HS-5 (cell line): ENCODE data around the gene PLPP6.

Source experiments
- DNase-seq: peaks from one replicate; pipeline ENCODE4 v3.0.0-alpha.2; 2012; ENCODE audit warnings: low read depth

PLPP6 gene

GRCh38 chr9:4700091-4700490 is 38.0 kb downstream of the PLPP6 start:
- DNase-seq, result no peak

GRCh38 chr9:4700932-4701331 is 38.8 kb downstream of the PLPP6 start:
- DNase-seq, result no peak

- DNase-seq, result no peak
Measured at GRCh38 chr9:4701526-4701925, 39.4 kb downstream of the PLPP6 start.

- DNase-seq, result no peak
Measured at GRCh38 chr9:4704129-4704528, 42.0 kb downstream of the PLPP6 start.

GRCh38 chr9:4706021-4706420 is 43.9 kb downstream of the PLPP6 start:
- DNase-seq, result no peak

- no peak for DNase-seq
Measured at GRCh38 chr9:4706971-4707622, 45.0 kb downstream of the PLPP6 start.

GRCh38 chr9:4709380-4709779 is 47.3 kb downstream of the PLPP6 start:
- no peak for DNase-seq

- DNase-seq, result no peak
Measured at GRCh38 chr9:4713849-4714248, 51.8 kb downstream of the PLPP6 start.

- no peak for DNase-seq
Measured at GRCh38 chr9:4714266-4715016, 52.3 kb downstream of the PLPP6 start.
